GM23338 (cell line): ENCODE data around the gene DAGLB. TPM values are rescaled to one million over a fixed set of nuclear protein-coding genes. Genes with fewer than 3 reads are reported as not detected.

ENCODE experiments used
- ATAC-seq: fragments of 200-7000 bp; cut with Tn5 transposase; 3 replicates; pipeline ENCODE4 v1.9.1; 2020
- DNase-seq: peaks from one replicate; pipeline ENCODE4 v3.0.0-alpha.2; 2015; ENCODE audit warnings: low spot score
- H2AFZ ChIP-seq: fragments of 200-600 bp; sonication (generic); 2 replicates; pipeline ENCODE4 v1.8.0; 2016; ENCODE audit warnings: antibody characterized with exemption, mild to moderate bottlenecking, moderate library complexity
- H3F3A ChIP-seq: fragments of 200-600 bp; sonication (generic); replicated peaks from 2 replicates; pipeline ENCODE4 v1.8.0; 2017; ENCODE audit warnings: antibody characterized with exemption, mixed run types, low read depth
- H3K27ac ChIP-seq: fragments of 200-600 bp; sonication (generic); 2 replicates; pipeline ENCODE4 v1.6.1; 2016; ENCODE audit warnings: low read depth
- H3K27me3 ChIP-seq: fragments of 200-600 bp; sonication (generic); 2 replicates; pipeline ENCODE4 v1.8.0; 2016; ENCODE audit warnings: mild to moderate bottlenecking, mixed run types, moderate library complexity; ENCODE audit not compliant: insufficient read depth
- H3K36me3 ChIP-seq: fragments of 200-600 bp; sonication (generic); 2 replicates; pipeline ENCODE4 v1.8.0; 2016; ENCODE audit warnings: mild to moderate bottlenecking; ENCODE audit not compliant: insufficient read depth
- H3K4me1 ChIP-seq: fragments of 200-600 bp; sonication (generic); 2 replicates; pipeline ENCODE4 v1.8.0; 2016; ENCODE audit warnings: mild to moderate bottlenecking, moderate library complexity; ENCODE audit not compliant: insufficient read depth
- H3K4me2 ChIP-seq: fragments of 200-600 bp; sonication (generic); 2 replicates; pipeline ENCODE4 v1.7.1; 2017; ENCODE audit warnings: mixed run types
- H3K4me3 ChIP-seq: fragments of 200-600 bp; sonication (generic); 2 replicates; pipeline ENCODE4 v1.6.1; 2016; ENCODE audit warnings: mixed run types
- H3K79me2 ChIP-seq: fragments of 200-600 bp; sonication (generic); replicated peaks from 2 replicates; pipeline ENCODE4 v1.8.0; 2017; ENCODE audit warnings: mild to moderate bottlenecking; ENCODE audit not compliant: insufficient read depth
- H3K9me2 ChIP-seq: fragments of 200-600 bp; sonication (generic); 2 replicates; pipeline ENCODE4 v1.8.0; 2017; ENCODE audit not compliant: insufficient read depth
- H4K20me1 ChIP-seq: fragments of 200-600 bp; sonication (generic); replicated peaks from 2 replicates; pipeline ENCODE4 v1.8.0; 2017; ENCODE audit warnings: mild to moderate bottlenecking; ENCODE audit not compliant: insufficient read depth
- H3K27ac Mint-ChIP-seq: 2 replicates; pipeline ENCODE4 v1.8.0; 2020; ENCODE audit warnings: inconsistent platforms, mild to moderate bottlenecking, moderate library complexity, mixed read lengths
- H3K27me3 Mint-ChIP-seq: 3 replicates; pipeline ENCODE4 v1.8.0; 2022; ENCODE audit warnings: low read depth, mild to moderate bottlenecking, moderate library complexity, mixed read lengths, inconsistent platforms; ENCODE audit not compliant: insufficient read depth, poor library complexity
- H3K36me3 Mint-ChIP-seq: 3 replicates; pipeline ENCODE4 v1.8.0; 2021; ENCODE audit warnings: low read depth, mild to moderate bottlenecking, inconsistent platforms, moderate library complexity, mixed read lengths
- H3K4me1 Mint-ChIP-seq: 3 replicates; pipeline ENCODE4 v1.8.0; 2020; ENCODE audit warnings: mild to moderate bottlenecking, inconsistent platforms, mixed read lengths
- H3K4me3 Mint-ChIP-seq: 3 replicates; pipeline ENCODE4 v1.8.0; 2021; ENCODE audit warnings: moderate library complexity, mild to moderate bottlenecking, inconsistent platforms, mixed read lengths
- H3K9me3 Mint-ChIP-seq: 3 replicates; pipeline ENCODE4 v1.8.0; 2020; ENCODE audit warnings: moderate library complexity, mild to moderate bottlenecking, inconsistent platforms, mixed read lengths
- CREB1 ChIP-seq: fragments of 250-450 bp; sonication (Bioruptor Pico); IDR thresholded peaks from 2 replicates; pipeline ENCODE4 v1.5.0; 2020; ENCODE audit warnings: low read depth, mild to moderate bottlenecking, moderate library complexity
- CTCF ChIP-seq, 2 experiments: fragments of 200-600 bp in 1 of 2; sonication (generic) in 1 of 2; conservative IDR thresholded peaks; 2 replicates each; pipeline versions ENCODE4 v1.5.1 to v1.6.1; 2016 to 2017; ENCODE audit warnings: antibody characterized with exemption in 2 of 2, low read depth in 2 of 2, mild to moderate bottlenecking in 2 of 2, moderate library complexity in 1 of 2
- ETS1 ChIP-seq: IDR thresholded peaks from 2 replicates; pipeline ENCODE4 v1.6.1; 2016; ENCODE audit warnings: antibody characterized with exemption
- EZH2 ChIP-seq: fragments of 200-600 bp; sonication (generic); IDR thresholded peaks from one replicate; pipeline ENCODE4 v1.8.0; 2017; ENCODE audit warnings: antibody characterized with exemption, mild to moderate bottlenecking, low read depth; ENCODE audit not compliant: unreplicated experiment
- EZH2phosphoT487 ChIP-seq: fragments of 200-600 bp; sonication (generic); IDR thresholded peaks from one replicate; pipeline ENCODE4 v1.8.1; 2018; ENCODE audit warnings: antibody characterized with exemption; ENCODE audit not compliant: unreplicated experiment
- JUNB ChIP-seq: IDR thresholded peaks from one replicate; pipeline ENCODE4 v1.6.1; 2016; ENCODE audit warnings: antibody characterized with exemption; ENCODE audit not compliant: unreplicated experiment
- NANOG ChIP-seq: IDR thresholded peaks from 2 replicates; pipeline ENCODE4 v1.6.1; 2016; ENCODE audit warnings: antibody characterized with exemption, borderline replicate concordance
- POLR2AphosphoS5 ChIP-seq: IDR thresholded peaks from 2 replicates; pipeline ENCODE4 v1.6.1; 2016; ENCODE audit warnings: antibody characterized with exemption, low read depth
- REST ChIP-seq: IDR thresholded peaks from one replicate; pipeline ENCODE4 v1.6.1; 2018; ENCODE audit warnings: antibody characterized with exemption; ENCODE audit not compliant: unreplicated experiment
- STAT1 ChIP-seq: IDR thresholded peaks from one replicate; pipeline ENCODE4 v1.6.1; 2016; ENCODE audit warnings: antibody characterized with exemption; ENCODE audit not compliant: unreplicated experiment
- ZNF114 ChIP-seq: fragments of 250-450 bp; sonication (Bioruptor Pico); IDR thresholded peaks from 2 replicates; pipeline ENCODE4 v1.5.0; 2020; ENCODE audit warnings: mild to moderate bottlenecking, moderate library complexity
- ZNF331 ChIP-seq: fragments of 250-450 bp; sonication (Bioruptor Pico); IDR thresholded peaks from 2 replicates; pipeline ENCODE4 v1.5.0; 2020; ENCODE audit warnings: low read depth, mild to moderate bottlenecking, moderate library complexity
- polyA plus RNA-seq: library from polyadenylated mRNA; unstranded; fragments of >200 nt; fragmentation: Nextera tagmentation; extraction: Ambion mirVana; gene quantifications from 2 replicates; pipeline ENCODE4 v1.2.1, GENCODE V29; 2016
- total RNA-seq: library from RNA; depleted of rRNA; stranded (reverse); fragments of >200 nt; shearing (Covaris generic); gene quantifications from 2 replicates; pipeline ENCODE4 v1.2.3, GENCODE V29; 2014

DAGLB gene
- total and polyA plus RNA-seq, 2 experiments from 2014 or later, result 13.8 to 26.0 TPM

GRCh38 chr7:6395898-6396595 lies 51.7 kb downstream of the DAGLB start (continued):
- no peak for TF ChIP-seq ETS1
- no peak for TF ChIP-seq STAT1
- no peak for TF ChIP-seq EZH2phosphoT487
- no peak for TF ChIP-seq REST
- no peak for TF ChIP-seq NANOG
- TF ChIP-seq POLR2AphosphoS5, result no peak
- TF ChIP-seq JUNB, result no peak
- no peak for TF ChIP-seq CREB1
- no peak for TF ChIP-seq ZNF331
- no peak for TF ChIP-seq EZH2
- no peak for TF ChIP-seq ZNF114 (CRISPR knock-in tag)
- no peak for TF ChIP-seq CTCF (conservative IDR thresholded peaks at IDR 0.05; ENCODE audit: low read depth in 2 of 2)

GRCh38 chr7:6394114-6394513 lies 53.6 kb downstream of the DAGLB start:
- peaks cover 17% of the 10 kb centered on the region; the same call in 1 of the 2 replicates for H3K36me3 ChIP-seq
- TF ChIP-seq STAT1, result no peak
- TF ChIP-seq JUNB, result no peak
- TF ChIP-seq EZH2phosphoT487, result no peak
- no peak for TF ChIP-seq POLR2AphosphoS5
- no peak for TF ChIP-seq ZNF114 (CRISPR knock-in tag)
- no peak for TF ChIP-seq CTCF (conservative IDR thresholded peaks at IDR 0.05; ENCODE audit: low read depth in 2 of 2)
- no peak for TF ChIP-seq REST

More at GRCh38 chr7:6394114-6394513, 53.6 kb downstream of the DAGLB start:
- Histone ChIP-seq H3K79me2 (peaks cover 100% of the 10 kb centered on the region), H4K20me1 (peaks cover 86% of the 10 kb centered on the region), H3K4me3 (no peak overlapping the region), H3F3A (0 out of 2 replicates have a peak, but pooled peaks cover 3% of the 10 kb centered on the region), H3K9me2 (no peaks in the 10 kb centered on the region), H3K27me3 (no peaks in the 10 kb centered on the region), H3K27ac (peak overlapping the region; percentile 32; the same call in 1 of the 2 replicates), H2AFZ (no peak overlapping the region), H3K4me2 (no peak overlapping the region), H3K4me1 (peaks cover 8% of the 10 kb centered on the region)
- H3K9me3 Mint-ChIP-seq, result no peaks in the 10 kb centered on the region
- H3K27ac Mint-ChIP-seq, result no peak overlapping the region
- peaks cover 64% of the 10 kb centered on the region for H3K36me3 Mint-ChIP-seq
- peaks cover 10% of the 10 kb centered on the region for H3K27me3 Mint-ChIP-seq
- DNase-seq (no peak), ATAC-seq (no peak)
- H3K4me1 Mint-ChIP-seq, result peaks cover 22% of the 10 kb centered on the region
- no peak overlapping the region for H3K4me3 Mint-ChIP-seq
